ENCODE measurements around the gene MTM1.

MTM1 gene

DNA sequence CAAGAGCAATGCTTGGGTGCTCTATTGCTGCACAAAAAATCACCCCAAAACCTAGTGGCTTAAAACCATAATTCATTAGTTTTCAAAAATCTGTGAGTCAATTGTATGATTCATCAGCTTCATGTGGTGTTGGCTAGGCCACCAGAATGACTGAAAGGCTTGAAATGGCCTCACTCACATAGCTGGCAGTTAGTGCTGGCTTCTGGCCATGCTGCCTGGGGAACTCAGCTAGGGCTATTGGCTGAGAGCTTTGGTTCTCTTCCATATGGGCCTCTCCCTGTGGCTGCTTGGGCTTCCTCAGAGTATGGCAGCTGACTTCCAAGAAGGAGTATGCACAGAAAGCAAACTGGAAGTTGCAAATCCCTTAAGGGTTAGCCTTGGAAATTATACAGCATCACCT is 121.7 kb downstream of the MTM1 start:
- H4K20me1 ChIP-seq (ENCODE audit: insufficient read depth, low read length): peaks cover 7% of the 10 kb centered on the region
- no peak overlapping the region for H2AFZ ChIP-seq (ENCODE audit: low read depth, low read length)
- peaks cover 27% of the 10 kb centered on the region for H3K4me1 ChIP-seq (ENCODE audit: low read length)
- peaks cover 21% of the 10 kb centered on the region for H3K79me2 ChIP-seq (ENCODE audit: low read length)
- no peaks in the 10 kb centered on the region for H3K36me3 ChIP-seq (replicated peaks; ENCODE audit: low read depth, low read length)
- H3K4me3 ChIP-seq (ENCODE audit: low read length): no peak overlapping the region
- no peaks in the 10 kb centered on the region for H3K27me3 ChIP-seq (ENCODE audit: low read depth, low read length)
- no peak overlapping the region for H3K27ac ChIP-seq (ENCODE audit: low read length)
- H3K9ac ChIP-seq (ENCODE audit: low read length): no peak overlapping the region
- no peak for TF ChIP-seq EZH2phosphoT487 (IDR thresholded peaks at IDR 0.05; ENCODE audit: low read depth)
- TF ChIP-seq, protein P1, sequence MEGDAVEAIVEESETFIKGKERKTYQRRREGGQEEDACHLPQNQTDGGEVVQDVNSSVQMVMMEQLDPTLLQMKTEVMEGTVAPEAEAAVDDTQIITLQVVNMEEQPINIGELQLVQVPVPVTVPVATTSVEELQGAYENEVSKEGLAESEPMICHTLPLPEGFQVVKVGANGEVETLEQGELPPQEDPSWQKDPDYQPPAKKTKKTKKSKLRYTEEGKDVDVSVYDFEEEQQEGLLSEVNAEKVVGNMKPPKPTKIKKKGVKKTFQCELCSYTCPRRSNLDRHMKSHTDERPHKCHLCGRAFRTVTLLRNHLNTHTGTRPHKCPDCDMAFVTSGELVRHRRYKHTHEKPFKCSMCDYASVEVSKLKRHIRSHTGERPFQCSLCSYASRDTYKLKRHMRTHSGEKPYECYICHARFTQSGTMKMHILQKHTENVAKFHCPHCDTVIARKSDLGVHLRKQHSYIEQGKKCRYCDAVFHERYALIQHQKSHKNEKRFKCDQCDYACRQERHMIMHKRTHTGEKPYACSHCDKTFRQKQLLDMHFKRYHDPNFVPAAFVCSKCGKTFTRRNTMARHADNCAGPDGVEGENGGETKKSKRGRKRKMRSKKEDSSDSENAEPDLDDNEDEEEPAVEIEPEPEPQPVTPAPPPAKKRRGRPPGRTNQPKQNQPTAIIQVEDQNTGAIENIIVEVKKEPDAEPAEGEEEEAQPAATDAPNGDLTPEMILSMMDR (IDR thresholded peaks at IDR 0.05; ENCODE audit: low read depth, low read length): no peak
- H3K9me3 ChIP-seq (ENCODE audit: insufficient read depth, low read length): no peaks in the 10 kb centered on the region
- no peak overlapping the region for H3K4me2 ChIP-seq (ENCODE audit: low read length)

DNA sequence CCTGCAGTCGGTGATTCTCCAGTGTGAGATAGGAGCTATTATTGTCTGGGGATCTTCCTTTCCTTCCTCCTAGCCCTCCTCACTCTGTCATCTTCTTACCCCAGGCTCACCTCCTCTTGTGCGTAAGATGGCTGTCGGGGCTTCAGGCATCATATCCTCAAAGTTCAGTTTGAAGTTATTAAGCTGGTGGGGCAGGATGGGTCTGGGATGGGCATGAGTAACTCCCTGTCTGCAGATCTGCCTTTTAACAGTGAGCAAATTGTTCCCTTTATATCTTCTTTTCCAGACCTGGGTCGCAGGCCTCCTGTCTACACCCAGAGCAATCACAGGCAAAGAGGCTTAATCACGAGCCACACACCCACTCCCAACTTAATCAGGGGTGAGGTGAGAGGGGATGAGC is 123.9 kb downstream of the MTM1 start:
- Histone ChIP-seq H3K9ac (ENCODE audit: low read length) (peak overlapping the region; percentile 87), H3K79me2 (ENCODE audit: low read length) (peaks cover 42% of the 10 kb centered on the region), H3K4me3 (ENCODE audit: low read length) (peak overlapping the region; percentile 94), H2AFZ (ENCODE audit: low read depth, low read length) (peak overlapping the region; percentile 52), H3K27ac (ENCODE audit: low read length) (peak overlapping the region; percentile 99), H3K9me3 (ENCODE audit: insufficient read depth, low read length) (no peaks in the 10 kb centered on the region), H3K27me3 (ENCODE audit: low read depth, low read length) (no peaks in the 10 kb centered on the region), H4K20me1 (ENCODE audit: insufficient read depth, low read length) (peaks cover 25% of the 10 kb centered on the region), H3K36me3 (replicated peaks; ENCODE audit: low read depth, low read length) (peaks cover 9% of the 10 kb centered on the region), H3K4me1 (ENCODE audit: low read length) (peaks cover 49% of the 10 kb centered on the region), H3K4me2 (ENCODE audit: low read length) (peak overlapping the region; percentile 82)
- no peak for TF ChIP-seq EZH2phosphoT487 (IDR thresholded peaks at IDR 0.05; ENCODE audit: low read depth)
- TF ChIP-seq, protein P1 (IDR thresholded peaks at IDR 0.05; ENCODE audit: low read depth, low read length): no peak

DNA sequence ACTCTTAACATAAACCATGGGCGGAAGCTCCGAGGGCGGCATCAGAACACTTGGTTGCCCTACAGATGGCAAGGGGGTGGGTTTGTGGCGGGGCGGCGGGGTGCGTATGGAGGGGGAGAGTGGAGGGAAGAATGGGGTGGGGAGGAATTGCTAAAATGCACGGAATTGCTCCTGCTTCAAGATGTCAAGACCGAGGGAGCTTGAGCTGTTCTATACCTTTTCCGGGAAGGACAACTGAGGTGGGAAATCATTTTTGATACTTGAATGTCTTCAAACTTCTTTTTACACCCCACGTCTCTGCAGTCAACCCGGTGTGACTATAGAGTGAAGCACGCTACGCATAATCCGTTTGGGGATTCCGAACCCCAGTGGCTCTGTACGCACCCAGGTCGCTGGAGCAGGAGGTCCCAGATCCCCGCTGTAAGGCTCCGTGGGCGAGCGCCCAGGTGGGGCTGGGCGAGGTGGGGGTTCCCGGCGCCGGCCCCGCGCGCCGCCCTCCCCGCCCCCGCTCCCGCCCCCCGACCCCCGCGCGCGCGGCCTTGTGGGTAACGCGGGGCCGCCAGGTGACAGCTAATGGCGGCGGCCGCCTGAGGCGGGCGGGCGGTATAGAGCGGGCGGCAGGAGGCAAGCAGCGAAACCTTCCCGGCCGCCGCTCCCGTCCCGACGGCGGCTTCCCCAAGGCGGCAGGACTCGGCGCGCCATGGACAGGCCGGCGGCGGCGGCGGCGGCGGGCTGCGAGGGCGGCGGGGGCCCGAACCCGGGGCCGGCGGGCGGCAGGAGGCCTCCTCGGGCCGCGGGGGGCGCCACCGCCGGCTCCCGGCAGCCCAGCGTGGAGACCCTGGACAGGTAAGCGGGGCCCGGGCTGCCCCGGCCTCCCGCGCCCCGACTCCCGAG is 124.7 kb downstream of the MTM1 start, which contains the start of gene MTMR1:
Gene MTMR1 (plus strand): TSS at position 566 of the 894 bp plus-strand sequence. CDS start 135 bp downstream, at position 701.
- peaks cover 54% of the 10 kb centered on the region for H3K4me1 ChIP-seq (ENCODE audit: low read length)
- peak within 1 kb of the TSS; percentile 94 for H3K4me3 ChIP-seq (ENCODE audit: low read length)
- H3K9ac ChIP-seq (ENCODE audit: low read length): peak within 1 kb of the TSS; percentile 94
- peak within 1 kb of the TSS; percentile 99 for H3K4me2 ChIP-seq (ENCODE audit: low read length)
- H3K36me3 ChIP-seq (replicated peaks; ENCODE audit: low read depth, low read length): peaks cover 12% of the 10 kb centered on the region
- H3K79me2 ChIP-seq (ENCODE audit: low read length): peaks cover 50% of the 10 kb centered on the region
- no peaks in the 10 kb centered on the region for H3K9me3 ChIP-seq (ENCODE audit: insufficient read depth, low read length)
- TF ChIP-seq, protein P1 (IDR thresholded peaks at IDR 0.05; ENCODE audit: low read depth, low read length): no peak
- TF ChIP-seq EZH2phosphoT487 (IDR thresholded peaks at IDR 0.05; ENCODE audit: low read depth): no peak
- peak within 1 kb of the TSS; percentile 52 for H2AFZ ChIP-seq (ENCODE audit: low read depth, low read length)
- peaks cover 28% of the 10 kb centered on the region for H4K20me1 ChIP-seq (ENCODE audit: insufficient read depth, low read length)
- peak within 1 kb of the TSS; percentile 99 for H3K27ac ChIP-seq (ENCODE audit: low read length)
- H3K27me3 ChIP-seq (ENCODE audit: low read depth, low read length): no peaks in the 10 kb centered on the region

All from OCI-LY3 (cell line).